Erythroblast (primary cell): ENCODE measurements around the gene GALNT18.

Experiments
- DNase-seq, 2 experiments: peaks; one replicate each; lab custom pipeline; 2025; lab: John Stamatoyannopoulos, UW
- GATA1 ChIP-seq: IDR thresholded peaks from 2 replicates; pipeline ENCODE4 v1.6.1; 2011; ENCODE audit warnings: low read depth, mild to moderate bottlenecking, control low read depth, low read length, moderate library complexity
- POLR2A ChIP-seq: IDR thresholded peaks from 2 replicates; pipeline ENCODE4 v1.6.1; 2011; ENCODE audit warnings: mild to moderate bottlenecking, low read length

The GALNT18 gene

GRCh38 chr11:11512929-11513328 lies 108.9 kb downstream of the GALNT18 start:
- TF ChIP-seq GATA1 (no peak), POLR2A (no peak)
- DNase-seq, result no peak

GRCh38 chr11:11512502-11512901 lies 109.3 kb downstream of the GALNT18 start:
- DNase-seq, result no peak
- TF ChIP-seq POLR2A (no peak), GATA1 (no peak)

- no peak for DNase-seq
These were observed 109.7 kb downstream of the GALNT18 start for GRCh38 chr11:11512090-11512489.

GRCh38 chr11:11510939-11511338 lies 110.9 kb downstream of the GALNT18 start:
- no peak for DNase-seq
- TF ChIP-seq POLR2A (no peak), GATA1 (no peak)

More at GRCh38 chr11:11512090-11512489, 109.7 kb downstream of the GALNT18 start:
- TF ChIP-seq GATA1, result no peak
- TF ChIP-seq POLR2A, result no peak

GRCh38 chr11:11505692-11506091 lies 116.1 kb downstream of the GALNT18 start:
- no peak for DNase-seq
- TF ChIP-seq POLR2A (no peak), GATA1 (no peak)

GRCh38 chr11:11505190-11505589 lies 116.6 kb downstream of the GALNT18 start:
- no peak for TF ChIP-seq POLR2A
- no peak for TF ChIP-seq GATA1
- no peak for DNase-seq

- TF ChIP-seq GATA1 (no peak), POLR2A (no peak)
- DNase-seq, result no peak
These were observed 117.7 kb downstream of the GALNT18 start for GRCh38 chr11:11504071-11504470.

- TF ChIP-seq POLR2A, result no peak
- TF ChIP-seq GATA1, result no peak
- no peak for DNase-seq
These were observed 119.4 kb downstream of the GALNT18 start for GRCh38 chr11:11502263-11502861.

GRCh38 chr11:11501546-11502262 lies 120.1 kb downstream of the GALNT18 start:
- DNase-seq, result no peak
- TF ChIP-seq GATA1, result no peak
- no peak for TF ChIP-seq POLR2A

GRCh38 chr11:11500744-11501487 lies 120.9 kb downstream of the GALNT18 start:
- no peak for TF ChIP-seq GATA1
- no peak for TF ChIP-seq POLR2A
- DNase-seq, result no peak

- TF ChIP-seq GATA1, result no peak
- no peak for TF ChIP-seq POLR2A
These were observed 122.5 kb downstream of the GALNT18 start for GRCh38 chr11:11499300-11499699.

GRCh38 chr11:11498195-11498594 lies 123.6 kb downstream of the GALNT18 start:
- no peak for TF ChIP-seq POLR2A
- TF ChIP-seq GATA1, result no peak
- no peak for DNase-seq

More at GRCh38 chr11:11499300-11499699, 122.5 kb downstream of the GALNT18 start:
- DNase-seq, result no peak

- no peak for TF ChIP-seq POLR2A
- no peak for TF ChIP-seq GATA1
- DNase-seq, result no peak
These were observed 124.9 kb downstream of the GALNT18 start for GRCh38 chr11:11496879-11497278.

- no peak for DNase-seq
- TF ChIP-seq GATA1 (no peak), POLR2A (no peak)
These were observed 127.5 kb downstream of the GALNT18 start for GRCh38 chr11:11494348-11494747.
